ENCODE results near the gene DENND5A.
A peak's percentile ranks its signal among the peaks of the same experiment; 100 is the strongest.

The DENND5A gene

GRCh38 chr11:9302448-9302847 is 37.3 kb upstream of the DENND5A start:
- H3K4me3 ChIP-seq (ENCODE audit: low read depth, low read length): no peak overlapping the region
- no peak for DNase-seq (ENCODE audit: low read depth)
- no peak for TF ChIP-seq CTCF (IDR thresholded peaks at IDR 0.05; ENCODE audit: low read depth, low read length)
- no peak for TF ChIP-seq POLR2A (IDR thresholded peaks at IDR 0.05; ENCODE audit: extremely low read depth, insufficient read length)
- no peak for TF ChIP-seq MYC (IDR thresholded peaks at IDR 0.05; ENCODE audit: low read depth, low read length)
- no peak for TF ChIP-seq MAX (IDR thresholded peaks at IDR 0.05; ENCODE audit: low read depth, low read length)

GRCh38 chr11:9301720-9302119 is 36.6 kb upstream of the DENND5A start:
- no peak overlapping the region for H3K4me3 ChIP-seq (ENCODE audit: low read depth, low read length)
- no peak for DNase-seq (ENCODE audit: low read depth)
- TF ChIP-seq MYC (IDR thresholded peaks at IDR 0.05; ENCODE audit: low read depth, low read length) (no peak), CTCF (IDR thresholded peaks at IDR 0.05; ENCODE audit: low read depth, low read length) (no peak), POLR2A (IDR thresholded peaks at IDR 0.05; ENCODE audit: extremely low read depth, insufficient read length) (no peak), MAX (IDR thresholded peaks at IDR 0.05; ENCODE audit: low read depth, low read length) (no peak)

- H3K4me3 ChIP-seq (ENCODE audit: low read depth, low read length): no peak overlapping the region
- no peak for DNase-seq (ENCODE audit: low read depth)
- TF ChIP-seq CTCF (IDR thresholded peaks at IDR 0.05; ENCODE audit: low read depth, low read length) (no peak), MAX (IDR thresholded peaks at IDR 0.05; ENCODE audit: low read depth, low read length) (no peak), POLR2A (IDR thresholded peaks at IDR 0.05; ENCODE audit: extremely low read depth, insufficient read length) (no peak)
Observed at GRCh38 chr11:9293646-9294045, 28.5 kb upstream of the DENND5A start.

- no peak for DNase-seq (ENCODE audit: low read depth)
- TF ChIP-seq MAX (IDR thresholded peaks at IDR 0.05; ENCODE audit: low read depth, low read length): no peak
- TF ChIP-seq POLR2A (IDR thresholded peaks at IDR 0.05; ENCODE audit: extremely low read depth, insufficient read length): no peak
- TF ChIP-seq CTCF (IDR thresholded peaks at IDR 0.05; ENCODE audit: low read depth, low read length): no peak
- no peak overlapping the region for H3K4me3 ChIP-seq (ENCODE audit: low read depth, low read length)
Observed at GRCh38 chr11:9285850-9286587, 20.9 kb upstream of the DENND5A start.

- TF ChIP-seq MAX (IDR thresholded peaks at IDR 0.05; ENCODE audit: low read depth, low read length): 0 out of 2 replicates have a peak, but pooled peaks have one; percentile 9
- no peak for TF ChIP-seq CTCF (IDR thresholded peaks at IDR 0.05; ENCODE audit: low read depth, low read length)
- no peak for TF ChIP-seq MYC (IDR thresholded peaks at IDR 0.05; ENCODE audit: low read depth, low read length)
- no peak for TF ChIP-seq POLR2A (IDR thresholded peaks at IDR 0.05; ENCODE audit: extremely low read depth, insufficient read length)
- no peak overlapping the region for H3K4me3 ChIP-seq (ENCODE audit: low read depth, low read length)
- DNase-seq (ENCODE audit: low read depth): peak; percentile 76
Observed at GRCh38 chr11:9280655-9281301, 15.6 kb upstream of the DENND5A start.
